Stimulated activated CD8-positive, alpha-beta memory T cell treated with anti-CD3 and anti-CD28 coated beads, Interleukin-4, amount 100 ng/mL, for 1 hour (primary cell): ENCODE results near the gene LRRN2.
"Not testable (repeated sequence)": the region's sequence is repeated elsewhere in the genome, so short reads cannot be mapped to it uniquely, and the experiment has no call there.

Experiments used
- DNase-seq, 2 donors: peaks; one replicate each; pipeline ENCODE4 v3.0.0-alpha.2; 2020; ENCODE audit warnings: low read depth in 2 of 2, low spot score in 1 of 2

LRRN2 gene

GRCh38 chr1:204633665-204634064 lies 51.9 kb downstream of the LRRN2 start:
- no peak for DNase-seq

GRCh38 chr1:204630132-204630905 lies 55.2 kb downstream of the LRRN2 start:
- no peak for DNase-seq

GRCh38 chr1:204629459-204629858 lies 56.1 kb downstream of the LRRN2 start:
- DNase-seq: not testable (repeated sequence)

- DNase-seq: no peak
These were observed 56.7 kb downstream of the LRRN2 start for GRCh38 chr1:204628868-204629267.

- no peak for DNase-seq
These were observed 58.1 kb downstream of the LRRN2 start for GRCh38 chr1:204627436-204627835.

GRCh38 chr1:204626381-204626780 lies 59.2 kb downstream of the LRRN2 start:
- DNase-seq: no peak

GRCh38 chr1:204624631-204625216 lies 60.8 kb downstream of the LRRN2 start:
- no peak for DNase-seq

GRCh38 chr1:204623894-204624361 lies 61.6 kb downstream of the LRRN2 start:
- no peak for DNase-seq

GRCh38 chr1:204623365-204623893 lies 62.1 kb downstream of the LRRN2 start:
- no peak for DNase-seq

GRCh38 chr1:204621996-204622395 lies 63.5 kb downstream of the LRRN2 start:
- DNase-seq: no peak

GRCh38 chr1:204621396-204621795 lies 64.1 kb downstream of the LRRN2 start:
- DNase-seq: no peak

GRCh38 chr1:204619721-204620120 lies 65.8 kb downstream of the LRRN2 start:
- DNase-seq: no peak

GRCh38 chr1:204618148-204618760 lies 67.3 kb downstream of the LRRN2 start:
- no peak for DNase-seq

- no peak for DNase-seq
These were observed 68.0 kb downstream of the LRRN2 start for GRCh38 chr1:204617256-204618147.

GRCh38 chr1:204616641-204617040 lies 68.9 kb downstream of the LRRN2 start:
- DNase-seq: no peak

- no peak for DNase-seq
These were observed 69.7 kb downstream of the LRRN2 start for GRCh38 chr1:204615881-204616280.

- DNase-seq: no peak
These were observed 71.9 kb downstream of the LRRN2 start for GRCh38 chr1:204613636-204614035.

GRCh38 chr1:204612326-204612725 lies 73.2 kb downstream of the LRRN2 start:
- DNase-seq: no peak

GRCh38 chr1:204611036-204611435 lies 74.5 kb downstream of the LRRN2 start:
- DNase-seq: no peak

GRCh38 chr1:204607910-204608309 lies 77.6 kb downstream of the LRRN2 start:
- no peak for DNase-seq

- DNase-seq: no peak
These were observed 79.7 kb downstream of the LRRN2 start for GRCh38 chr1:204605791-204606190.
